Hematopoietic multipotent progenitor cell (in vitro differentiated cells): ENCODE results near the gene FHIP2A. TPM values are rescaled to one million over a fixed set of nuclear protein-coding genes. Genes with fewer than 3 reads are reported as not detected.
"Not testable (repeated sequence)": the region's sequence is repeated elsewhere in the genome, so short reads cannot be mapped to it uniquely, and the experiment has no call there.

Experiments used
- DNase-seq, 3 donors: peaks; one replicate each; pipeline ENCODE4 v3.0.0-alpha.2; 2011 to 2015; ENCODE audit warnings: low read depth in 2 of 3, low spot score in 2 of 3
- total RNA-seq: library from RNA; depleted of rRNA; stranded (reverse); fragments of >200 nt; gene quantifications from one replicate; pipeline ENCODE4 v1.2.3, GENCODE V29; 2012

Gene FHIP2A
- total RNA-seq, 1 donor, result 14.8 TPM

- DNase-seq, result no peak
Observed at GRCh38 chr10:114855776-114856543, 34.4 kb downstream of the FHIP2A start.

GRCh38 chr10:114856544-114857287, 35.1 kb downstream of the FHIP2A start:
- no peak for DNase-seq

- DNase-seq, result not testable (repeated sequence)
Observed at GRCh38 chr10:114857288-114857565, 35.6 kb downstream of the FHIP2A start.

GRCh38 chr10:114857922-114858629, 36.5 kb downstream of the FHIP2A start:
- DNase-seq, result no peak

GRCh38 chr10:114859222-114859621, 37.6 kb downstream of the FHIP2A start:
- no peak for DNase-seq

GRCh38 chr10:114862456-114862855, 40.9 kb downstream of the FHIP2A start:
- no peak for DNase-seq

GRCh38 chr10:114867365-114867764, 45.8 kb downstream of the FHIP2A start:
- no peak for DNase-seq

GRCh38 chr10:114868870-114869519, 47.4 kb downstream of the FHIP2A start:
- DNase-seq, result no peak

- DNase-seq, result no peak
Observed at GRCh38 chr10:114869520-114869892, 47.9 kb downstream of the FHIP2A start.

GRCh38 chr10:114870486-114870885, 48.9 kb downstream of the FHIP2A start:
- no peak for DNase-seq

- DNase-seq, result no peak
Observed at GRCh38 chr10:114871379-114871778, 49.8 kb downstream of the FHIP2A start.

Other genes with a start within 250 kb of the FHIP2A start
- 52.5 TPM for gene ABLIM1, start 163.5 kb upstream of the FHIP2A start, total RNA-seq
- gene TRUB1, start 116.4 kb downstream of the FHIP2A start, total RNA-seq, result 6.2 TPM